Renal cortical epithelial cell (primary cell): ENCODE results near the gene LYPD6B. TPM values are rescaled to one million over a fixed set of nuclear protein-coding genes. Genes with fewer than 3 reads are reported as not detected.

ENCODE experiments used
- DNase-seq: peaks from one replicate; pipeline ENCODE4 v3.0.0-alpha.2; 2011; ENCODE audit warnings: low read depth
- total RNA-seq: library from RNA; depleted of rRNA; stranded (reverse); fragments of >200 nt; gene quantifications from 2 replicates; pipeline ENCODE4 v1.2.3, GENCODE V29; 2014

Gene LYPD6B
- total RNA-seq, 1 donor from 2014 or later: 0.15 TPM

DNA sequence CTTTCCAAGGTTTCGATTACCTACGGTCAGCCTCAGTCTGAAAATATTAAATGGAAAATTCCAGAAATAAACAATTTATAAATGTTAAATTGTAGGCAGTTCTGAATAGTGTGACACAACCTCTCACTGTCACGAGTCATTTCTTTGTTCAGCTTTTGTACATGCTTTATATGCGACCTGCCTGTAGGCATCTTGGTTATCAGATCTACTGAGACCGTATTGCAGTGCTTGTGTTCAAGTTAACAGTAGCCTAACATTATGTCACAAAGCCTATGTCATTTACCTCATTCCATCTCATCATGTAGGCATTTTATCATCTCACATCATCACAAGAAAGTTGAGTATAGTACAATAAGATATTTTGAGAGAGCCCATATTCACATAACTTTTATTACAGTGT is 77.3 kb downstream of the LYPD6B start:
- no peak for DNase-seq

- no peak for DNase-seq
These were observed 80.9 kb downstream of the LYPD6B start for GRCh38 chr2:149119368-149119767.

DNA sequence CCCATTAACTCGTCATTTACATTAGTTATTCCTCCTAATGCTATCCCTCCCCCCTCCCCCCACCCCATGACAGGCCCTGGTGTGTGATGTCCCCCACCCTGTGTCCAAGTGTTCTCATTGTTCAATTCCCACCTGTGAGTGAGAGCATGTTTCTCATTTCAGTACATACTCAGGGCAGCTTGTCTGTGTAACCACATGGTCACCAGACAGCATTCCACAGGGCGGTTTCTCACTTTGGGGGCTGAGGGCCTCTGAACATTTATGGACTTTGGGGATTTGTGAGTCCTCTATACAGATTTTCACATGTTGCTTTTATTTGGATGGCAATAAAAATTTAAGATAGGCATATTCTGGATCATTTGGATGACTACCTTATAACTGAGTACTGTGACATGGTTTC is 84.0 kb downstream of the LYPD6B start:
- no peak for DNase-seq

DNA sequence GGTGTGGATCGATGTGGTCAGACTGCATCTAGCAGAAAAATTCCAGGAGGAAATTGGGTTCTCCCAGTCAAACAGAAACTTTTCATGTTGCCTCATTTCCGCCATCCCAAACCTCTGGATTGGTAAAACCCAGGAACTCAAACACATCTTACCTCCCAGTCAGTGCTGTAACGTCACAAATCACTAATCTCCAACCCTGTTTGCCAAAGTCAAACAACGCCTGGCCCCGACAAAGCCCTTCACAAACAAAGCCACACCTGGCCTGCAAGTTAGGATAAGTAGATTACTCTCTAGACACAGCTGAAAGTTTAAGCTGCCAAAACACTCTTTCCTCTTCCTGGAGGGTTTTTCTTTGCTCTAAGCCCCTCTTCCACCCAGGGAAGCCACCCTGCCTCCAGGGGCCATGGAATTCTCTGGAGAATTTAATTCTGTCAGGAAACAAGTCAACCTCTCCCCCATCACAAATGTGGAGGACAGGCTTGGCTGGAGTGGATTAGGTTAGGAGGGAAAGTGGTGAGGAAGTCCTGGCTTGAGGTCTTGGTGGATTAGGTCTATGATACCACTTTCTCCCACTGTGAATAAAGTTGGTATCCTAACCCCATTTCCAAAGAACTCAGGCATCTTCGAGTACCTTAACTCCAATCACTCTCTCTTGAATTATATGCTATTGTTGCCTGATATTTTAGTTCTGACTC is 86.7 kb downstream of the LYPD6B start:
- DNase-seq: no peak

DNA sequence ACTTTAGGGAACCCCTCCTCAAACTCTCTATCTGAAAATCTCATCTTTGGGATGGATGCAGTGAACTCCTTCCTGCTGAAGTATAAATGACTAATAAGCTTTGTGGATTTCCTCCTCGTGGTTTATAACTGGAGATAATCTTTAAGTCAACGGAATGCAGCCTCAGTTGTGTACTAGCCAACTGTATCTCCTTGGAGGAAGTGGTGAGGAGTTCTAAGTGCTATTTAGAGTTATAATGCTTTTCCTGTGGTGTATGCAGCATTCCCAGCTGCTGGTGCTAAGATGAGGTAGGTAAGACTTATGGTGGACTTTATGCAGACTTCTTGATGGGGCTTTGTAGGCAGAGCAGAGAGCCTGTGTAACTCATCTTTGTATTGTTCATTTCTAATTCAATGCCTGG is 90.9 kb downstream of the LYPD6B start:
- DNase-seq: no peak

DNA sequence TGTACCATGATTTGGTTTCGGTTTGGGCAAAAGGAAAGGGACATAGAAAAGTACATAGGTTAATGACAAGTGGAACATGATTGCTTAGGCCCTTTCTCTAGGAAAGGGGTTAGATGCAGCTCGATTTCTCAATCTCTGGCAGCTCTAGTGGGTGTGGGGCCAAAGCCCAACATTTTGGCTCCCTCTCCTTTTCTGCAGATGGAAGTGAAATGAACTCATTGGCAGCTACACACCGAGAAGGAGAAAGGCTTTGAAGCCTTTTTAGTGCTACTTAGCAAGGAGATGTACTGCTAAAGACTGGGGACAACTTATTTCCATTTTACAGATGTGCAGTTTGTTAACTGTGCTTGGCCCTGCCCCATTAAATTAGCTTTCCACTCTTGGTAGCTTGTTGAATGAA is 93.8 kb downstream of the LYPD6B start:
- no peak for DNase-seq

GRCh38 chr2:149132901-149133300 is 94.4 kb downstream of the LYPD6B start:
- no peak for DNase-seq

DNA sequence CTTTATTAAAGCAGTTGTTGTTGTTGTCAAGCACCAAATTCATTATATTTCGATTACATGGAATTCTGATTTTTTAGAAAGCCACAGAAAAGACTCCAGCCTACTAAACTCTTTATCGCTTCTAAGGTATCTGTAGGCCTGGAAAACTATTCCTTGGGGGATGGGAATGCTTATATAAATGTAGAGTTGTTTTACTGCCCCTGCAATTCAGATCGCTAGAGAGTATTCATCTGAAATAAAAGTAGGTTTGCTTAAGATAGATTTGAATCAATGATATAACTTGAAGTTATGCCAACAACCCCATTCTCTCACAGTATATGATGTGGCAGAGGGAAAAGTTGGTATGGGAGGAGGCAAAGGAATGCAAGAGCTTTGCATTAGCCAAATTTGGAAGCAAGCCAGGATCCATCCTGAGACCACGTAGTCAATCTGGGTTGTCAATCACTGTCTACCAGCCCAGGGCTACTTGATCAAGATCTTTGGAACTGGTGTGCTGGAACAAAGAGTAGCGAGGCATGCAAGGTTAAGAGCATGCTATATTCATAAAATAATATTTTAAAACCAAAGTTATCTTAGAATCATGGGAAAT is 95.9 kb downstream of the LYPD6B start:
- DNase-seq: no peak

GRCh38 chr2:149136111-149136510 is 97.6 kb downstream of the LYPD6B start:
- DNase-seq: no peak

DNA sequence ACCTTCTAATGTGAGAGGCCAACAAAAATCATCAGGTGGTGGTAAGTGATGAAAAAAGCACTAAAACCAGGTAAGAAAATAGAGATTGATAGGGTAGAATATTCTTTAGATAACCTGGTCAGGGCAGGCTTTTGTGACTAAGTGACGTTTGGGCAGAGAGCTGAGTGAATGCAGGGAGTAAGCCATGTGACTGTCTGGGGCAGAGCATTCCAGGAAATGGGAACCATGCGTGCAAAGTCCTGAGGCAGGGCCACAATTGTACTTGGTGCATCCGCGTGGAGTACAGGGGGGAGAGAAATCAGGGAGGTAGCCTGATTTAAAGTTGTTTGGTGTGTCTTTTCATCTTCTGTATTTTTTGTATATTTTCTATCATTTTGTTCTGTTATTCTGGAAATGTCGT is 102.5 kb downstream of the LYPD6B start:
- DNase-seq: no peak

GRCh38 chr2:149143734-149144133 is 105.2 kb downstream of the LYPD6B start:
- DNase-seq: no peak

GRCh38 chr2:149145314-149146295 is 107.1 kb downstream of the LYPD6B start:
- DNase-seq: no peak

DNA sequence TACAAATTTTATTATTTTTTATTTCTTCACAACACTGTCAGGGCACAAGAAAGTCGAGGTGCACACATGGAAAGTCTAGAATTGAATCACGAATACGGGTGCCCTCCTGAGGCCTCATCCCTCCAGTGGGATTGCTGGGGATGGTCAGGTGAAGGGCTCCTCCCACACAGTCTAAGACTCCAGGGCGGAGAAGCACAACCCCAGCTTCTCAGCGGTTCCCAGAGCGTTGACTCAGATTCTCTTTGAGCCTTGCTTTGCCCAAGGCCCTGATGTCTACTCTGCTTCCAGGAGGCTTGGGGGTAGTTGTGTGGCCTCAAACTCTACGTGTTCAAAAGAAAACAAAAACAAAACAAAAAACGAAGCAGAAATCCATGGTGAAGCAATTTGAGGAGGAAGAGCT is 108.4 kb downstream of the LYPD6B start:
- DNase-seq: no peak

GRCh38 chr2:149148194-149149006 is 109.9 kb downstream of the LYPD6B start:
- no peak for DNase-seq

DNA sequence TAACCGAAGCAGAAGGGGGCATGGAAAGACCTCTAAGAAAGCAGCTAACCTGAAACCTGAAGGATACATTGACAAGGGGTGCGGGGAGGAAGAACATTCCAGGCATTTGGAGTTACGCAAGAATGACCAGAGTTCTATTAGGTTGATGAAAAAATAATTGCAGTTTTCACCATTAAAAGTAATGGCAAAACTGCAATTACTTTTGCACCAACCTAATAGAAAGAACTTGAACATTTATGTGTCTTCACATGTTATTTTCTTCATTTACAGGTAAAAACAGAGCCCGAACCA is 110.5 kb downstream of the LYPD6B start:
- DNase-seq: no peak

DNA sequence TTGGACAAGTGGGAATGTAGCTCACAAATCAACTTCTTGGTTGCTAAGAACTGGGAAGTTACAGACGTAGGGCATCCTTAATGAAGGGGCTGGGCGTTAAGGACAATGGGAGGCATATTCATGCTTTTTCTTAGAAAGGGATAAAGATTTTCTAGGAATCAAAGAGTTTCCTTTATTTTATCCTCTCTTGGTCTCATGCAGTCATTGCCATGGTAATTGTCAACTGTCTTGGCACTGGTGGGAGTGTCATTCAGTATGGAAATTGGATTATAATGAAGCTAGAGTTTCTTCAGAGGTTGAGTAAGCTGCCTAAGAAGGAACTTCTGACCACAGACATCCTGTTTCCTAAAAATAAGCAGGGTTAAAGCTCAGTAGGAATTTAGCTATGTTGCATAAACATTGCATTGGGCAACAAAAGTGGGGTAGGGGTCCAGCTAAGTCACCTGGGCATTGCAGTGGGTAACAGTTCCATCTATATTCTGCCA is 114.0 kb downstream of the LYPD6B start:
- DNase-seq: no peak

GRCh38 chr2:149155196-149155969 is 116.9 kb downstream of the LYPD6B start:
- DNase-seq: no peak

DNA sequence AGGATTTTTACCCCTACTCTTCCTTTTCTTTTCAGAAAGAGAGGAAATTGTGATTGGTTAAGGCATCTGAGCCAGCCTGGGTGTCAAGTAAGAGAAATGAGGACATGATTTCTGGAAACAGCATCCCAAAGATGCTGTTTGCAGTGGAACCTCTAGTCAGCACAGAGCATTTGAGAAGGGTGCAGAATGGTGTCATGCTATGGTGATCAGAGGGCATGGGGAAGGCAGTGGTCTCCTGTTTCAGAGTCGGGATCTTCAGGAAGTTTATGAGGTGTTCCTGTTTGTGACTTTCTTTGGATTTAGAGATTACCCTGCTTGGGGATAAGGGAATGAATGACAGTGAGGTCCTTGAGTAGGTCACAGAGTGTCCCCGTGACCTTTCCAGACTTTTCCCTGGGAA is 117.5 kb downstream of the LYPD6B start:
- no peak for DNase-seq

GRCh38 chr2:149156971-149157740 is 118.7 kb downstream of the LYPD6B start:
- DNase-seq: no peak

DNA sequence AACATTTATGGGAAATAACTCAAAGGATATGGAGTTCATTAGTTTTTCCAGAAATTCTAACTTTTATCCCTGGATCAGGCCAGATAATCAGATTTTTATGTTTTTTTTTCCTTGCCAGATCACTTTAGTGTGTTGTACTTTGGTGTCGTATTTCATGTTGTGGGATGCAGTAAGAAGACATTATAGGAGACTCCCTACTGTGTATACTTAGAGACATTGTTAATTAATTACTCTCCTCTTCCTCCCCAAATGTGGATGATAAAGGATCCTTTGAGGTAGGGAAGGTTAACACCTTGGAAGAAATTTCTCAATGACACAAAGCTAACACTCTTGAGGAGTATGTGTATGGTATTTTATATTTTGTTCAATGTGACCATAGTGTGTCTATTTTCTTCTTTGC is 120.5 kb downstream of the LYPD6B start:
- DNase-seq: no peak
